Peyer's patch (tissue), 4 donors: ENCODE data around the gene SLC13A3.

ENCODE experiments used
- CTCF ChIP-seq, 6 experiments: fragments of 450-650 bp in 4 of 6; fragments of 200-600 bp in 2 of 6; sonication (generic) in 1 of 6; IDR thresholded peaks; one replicate each; pipeline ENCODE4 v1.5.1; 2017 to 2019; ENCODE audit warnings: antibody characterized with exemption in 6 of 6, mild to moderate bottlenecking in 3 of 6, moderate library complexity in 1 of 6
- POLR2A ChIP-seq, 2 donors: fragments of 450-650 bp; IDR thresholded peaks; one replicate each; pipeline ENCODE4 v1.5.1; 2017; ENCODE audit warnings: antibody characterized with exemption in 2 of 2, mild to moderate bottlenecking in 2 of 2, moderate library complexity in 2 of 2

- TF ChIP-seq CTCF (IDR thresholded peaks at IDR 0.05): no peak
- no peak for TF ChIP-seq POLR2A (IDR thresholded peaks at IDR 0.05)
Observed at GRCh38 chr20:46691196-46691595, 39.9 kb upstream of the SLC13A3 start.
